B cell (primary cell): ENCODE measurements around the gene CHCHD4. TPM values are rescaled to one million over a fixed set of nuclear protein-coding genes. Genes with fewer than 3 reads are reported as not detected.

Source experiments
- ATAC-seq: fragments of 200-7000 bp; cut with Tn5 transposase; one replicate; pipeline ENCODE4 v1.10.0; 2021; ENCODE audit warnings: low read depth, mild to moderate bottlenecking, moderate number of reproducible peaks, moderate library complexity
- CTCF ChIA-PET: fragments of 350-600 bp; sonication (Branson Sonifier 250); formaldehyde crosslinking; loops from one replicate; lab custom pipeline; 2021; ENCODE audit warnings: antibody characterized with exemption, inconsistent platforms; lab: Charles Lee
- POLR2A ChIA-PET: fragments of 350-600 bp; sonication (Branson Sonifier 250); formaldehyde crosslinking; loops from one replicate; lab custom pipeline; 2021; ENCODE audit warnings: antibody characterized with exemption; lab: Charles Lee
- DNase-seq: peaks from one replicate; pipeline ENCODE4 v3.0.0; 2013
- H2AFZ ChIP-seq: 2 replicates; pipeline ENCODE4 v1.6.1; 2012; ENCODE audit warnings: mild to moderate bottlenecking, low read depth, low read length; ENCODE audit not compliant: insufficient read depth, poor library complexity, severe bottlenecking
- H3K27ac ChIP-seq, 2 donors: 1 replicate in 1 of 2; 2 replicates in 1 of 2; pipeline ENCODE4 v1.5.1; 2012 to 2013; ENCODE audit warnings: low read length in 2 of 2, mild to moderate bottlenecking in 2 of 2, moderate library complexity in 1 of 2
- H3K27me3 ChIP-seq, 4 experiments: fragments of 200-600 bp in 1 of 4; sonication (generic) in 1 of 4; replicated peaks in 1 of 4; 1 replicate in 2 of 4; 2 replicates in 2 of 4; pipeline versions ENCODE4 v1.6.1 to v1.7.0; 2013 to 2016; ENCODE audit warnings: low read length in 3 of 4, mild to moderate bottlenecking in 2 of 4, mixed read lengths in 1 of 4, moderate library complexity in 1 of 4; ENCODE audit not compliant: insufficient read depth in 4 of 4, control insufficient read depth in 3 of 4; ENCODE audit errors: control extremely low read depth in 1 of 4
- H3K36me3 ChIP-seq, 2 experiments: replicated peaks in 1 of 2; 1 replicate in 1 of 2; 2 replicates in 1 of 2; pipeline versions ENCODE4 v1.6.1 to v1.7.1; 2013; ENCODE audit warnings: low read length in 1 of 2; ENCODE audit not compliant: insufficient read depth in 2 of 2, control insufficient read depth in 1 of 2; ENCODE audit errors: control extremely low read depth in 1 of 2, extremely low read depth in 1 of 2
- H3K4me1 ChIP-seq, 2 donors: fragments of 200-600 bp in 1 of 2; sonication (generic) in 1 of 2; 1 replicate in 1 of 2; 2 replicates in 1 of 2; pipeline versions ENCODE4 v1.5.1 to v1.6.1; 2013 to 2017; ENCODE audit warnings: low read length in 2 of 2; ENCODE audit not compliant: control insufficient read depth in 2 of 2, insufficient read depth in 2 of 2
- H3K4me2 ChIP-seq: replicated peaks from 2 replicates; pipeline ENCODE3; 2012; ENCODE audit warnings: mild to moderate bottlenecking, low read depth, low read length; ENCODE audit not compliant: poor library complexity, severe bottlenecking
- H3K4me3 ChIP-seq, 5 experiments: fragments of 200-600 bp in 1 of 5; sonication (generic) in 1 of 5; 1 replicate in 3 of 5; 2 replicates in 2 of 5; pipeline versions ENCODE4 v1.5.1 to v1.7.0; 2011 to 2016; ENCODE audit warnings: low read length in 4 of 5, mild to moderate bottlenecking in 4 of 5, low read depth in 2 of 5, control low read depth in 1 of 5, moderate library complexity in 1 of 5; ENCODE audit not compliant: insufficient read depth in 1 of 5; ENCODE audit errors: control extremely low read depth in 1 of 5, extremely low read depth in 1 of 5
- H3K79me2 ChIP-seq: fragments of 200-600 bp; sonication (generic); one replicate; pipeline ENCODE4 v1.6.0; 2016; ENCODE audit warnings: low read length; ENCODE audit not compliant: control insufficient read depth, insufficient read depth
- H3K9ac ChIP-seq: fragments of 200-600 bp; sonication (generic); 2 replicates; pipeline ENCODE4 v1.6.1; 2017; ENCODE audit warnings: mild to moderate bottlenecking, low read length, moderate library complexity
- H3K9me3 ChIP-seq, 3 donors: one replicate each; pipeline versions ENCODE4 v1.6.1 to v1.7.1; 2013; ENCODE audit warnings: low read length in 2 of 3; ENCODE audit not compliant: control insufficient read depth in 2 of 3, insufficient read depth in 1 of 3; ENCODE audit errors: control extremely low read depth in 1 of 3
- H4K20me1 ChIP-seq: 2 replicates; pipeline ENCODE4 v1.6.0; 2012; ENCODE audit warnings: mild to moderate bottlenecking, low read length; ENCODE audit not compliant: insufficient read depth, control insufficient read depth, poor library complexity, severe bottlenecking
- H3K27ac Mint-ChIP-seq: one replicate; pipeline ENCODE4 v1.8.0; 2021; ENCODE audit warnings: mixed read lengths
- H3K27me3 Mint-ChIP-seq: one replicate; pipeline ENCODE4 v1.8.0; 2021; ENCODE audit warnings: mixed read lengths
- H3K4me1 Mint-ChIP-seq: one replicate; pipeline ENCODE4 v1.8.0; 2021; ENCODE audit warnings: mixed read lengths
- H3K4me3 Mint-ChIP-seq: one replicate; pipeline ENCODE4 v1.8.0; 2021; ENCODE audit warnings: mixed read lengths
- H3K9me3 Mint-ChIP-seq: one replicate; pipeline ENCODE4 v1.8.0; 2022; ENCODE audit warnings: mixed read lengths; ENCODE audit not compliant: insufficient read depth
- EZH2 ChIP-seq: IDR thresholded peaks from 2 replicates; pipeline ENCODE4 v1.6.1; 2012; ENCODE audit warnings: borderline replicate concordance, low read depth, mild to moderate bottlenecking, moderate library complexity, low read length; ENCODE audit not compliant: insufficient read depth, poor library complexity, severe bottlenecking
- WGBS: methylation state at CpG from one replicate; pipeline ENCODE4 v1.1.5; 2013; ENCODE audit warnings: missing lambda C conversion rate; ENCODE audit not compliant: insufficient coverage; 5-methylcytosine and 5-hydroxymethylcytosine counted together
- intact Hi-C: fragments of 100-400 bp; cut with micrococcal nuclease; formaldehyde crosslinking; loops from one replicate; pipeline ENCODE4 v1.10.0; 2022
- polyA plus RNA-seq: library from polyadenylated mRNA; depleted of rRNA; stranded (reverse); fragments of >200 nt; gene quantifications from 2 replicates; pipeline ENCODE4 v1.2.3, GENCODE V29; 2012
- total RNA-seq, 2 donors: library from RNA; stranded (reverse); fragments of 120-200 nt in 1 of 2; gene quantifications; 1 replicate in 1 of 2; 2 replicates in 1 of 2; pipeline versions ENCODE4 v1.2.3 to v1.2.4, GENCODE V29; 2013 to 2022
- TF ChIP-seq, protein P1 (sequence below): fragments of 200-600 bp; IDR thresholded peaks from one replicate; pipeline ENCODE4 v1.8.0; 2022; ENCODE audit warnings: antibody characterized with exemption, mild to moderate bottlenecking

The CHCHD4 gene
- total and polyA plus RNA-seq, 2 donors (not counting 1 experiment from before 2014, with no cell fraction given): 3.7 to 8.0 TPM

DNA sequence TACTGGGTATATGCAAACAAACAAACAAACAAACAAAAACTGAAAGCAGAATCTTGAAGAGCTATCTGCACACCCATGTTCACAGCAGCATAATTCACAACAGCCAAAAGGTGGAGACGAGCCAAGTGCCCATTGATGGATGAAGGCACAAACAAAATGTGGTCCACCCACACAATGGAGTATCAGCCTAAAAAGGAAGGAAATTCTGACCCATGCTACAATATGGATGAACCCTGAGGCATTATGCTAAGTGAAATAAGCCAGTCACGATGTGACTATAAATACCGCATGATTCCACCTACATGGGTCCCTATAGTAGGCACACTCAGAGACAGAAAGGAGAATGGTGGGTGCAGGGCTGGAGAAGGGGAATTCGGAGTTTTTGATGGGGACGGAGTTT is 29.6 kb upstream of the CHCHD4 start:
- Histone ChIP-seq H3K4me1 (no peaks in the 10 kb centered on the region), H3K9ac (no peak overlapping the region), H3K9me3 (no peaks in the 10 kb centered on the region), H3K4me2 (no peak overlapping the region), H3K27me3 (no peaks in the 10 kb centered on the region), H3K79me2 (peaks cover 4% of the 10 kb centered on the region), H3K36me3 (peaks cover 10 to 64% of the 10 kb centered on the region in 2 experiments), H4K20me1 (no peaks in the 10 kb centered on the region), H3K27ac (no peak overlapping the region), H2AFZ (no peak overlapping the region), H3K4me3 (no peak overlapping the region)
- ChIA-PET POLR2A (no interaction called here), CTCF (interaction anchor here (1.8 kb wide), 1 partner anchor 30 kb away, joined by 5 read pairs; the partner anchor contains the start of genes CHCHD4 and TMEM43)
- DNase-seq: no peak
- TF ChIP-seq, protein P1, sequence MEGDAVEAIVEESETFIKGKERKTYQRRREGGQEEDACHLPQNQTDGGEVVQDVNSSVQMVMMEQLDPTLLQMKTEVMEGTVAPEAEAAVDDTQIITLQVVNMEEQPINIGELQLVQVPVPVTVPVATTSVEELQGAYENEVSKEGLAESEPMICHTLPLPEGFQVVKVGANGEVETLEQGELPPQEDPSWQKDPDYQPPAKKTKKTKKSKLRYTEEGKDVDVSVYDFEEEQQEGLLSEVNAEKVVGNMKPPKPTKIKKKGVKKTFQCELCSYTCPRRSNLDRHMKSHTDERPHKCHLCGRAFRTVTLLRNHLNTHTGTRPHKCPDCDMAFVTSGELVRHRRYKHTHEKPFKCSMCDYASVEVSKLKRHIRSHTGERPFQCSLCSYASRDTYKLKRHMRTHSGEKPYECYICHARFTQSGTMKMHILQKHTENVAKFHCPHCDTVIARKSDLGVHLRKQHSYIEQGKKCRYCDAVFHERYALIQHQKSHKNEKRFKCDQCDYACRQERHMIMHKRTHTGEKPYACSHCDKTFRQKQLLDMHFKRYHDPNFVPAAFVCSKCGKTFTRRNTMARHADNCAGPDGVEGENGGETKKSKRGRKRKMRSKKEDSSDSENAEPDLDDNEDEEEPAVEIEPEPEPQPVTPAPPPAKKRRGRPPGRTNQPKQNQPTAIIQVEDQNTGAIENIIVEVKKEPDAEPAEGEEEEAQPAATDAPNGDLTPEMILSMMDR: no peak
- no peak for TF ChIP-seq EZH2
- ATAC-seq: no peak
- Mint-ChIP-seq H3K27me3 (no peaks in the 10 kb centered on the region), H3K9me3 (no peaks in the 10 kb centered on the region), H3K4me1 (no peaks in the 10 kb centered on the region), H3K4me3 (no peak overlapping the region), H3K27ac (no peak overlapping the region)
- 100% methylated on average over 5 of the region's 5 CpGs for WGBS
- intact Hi-C loops: no loop called here

DNA sequence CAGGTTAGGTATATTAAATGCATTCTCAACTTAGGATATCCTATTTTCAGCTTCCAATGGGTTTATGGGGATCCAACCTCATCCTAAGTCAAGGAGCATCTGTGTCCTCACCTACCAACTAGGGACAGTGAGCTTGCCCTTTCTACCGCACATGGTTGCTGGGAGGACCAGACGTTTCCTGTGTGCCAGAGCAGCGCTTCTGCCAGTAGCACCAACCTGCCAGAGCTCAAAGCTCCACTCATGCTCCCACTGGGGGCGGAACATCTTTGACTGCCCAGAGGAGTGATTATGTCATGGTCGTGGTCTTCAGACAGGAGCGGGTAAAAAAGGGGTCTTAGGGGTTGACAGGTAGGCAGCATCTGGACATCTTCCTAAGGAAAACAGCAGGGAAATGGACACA is 29.0 kb upstream of the CHCHD4 start:
- CTCF ChIA-PET: interaction anchor here (1.8 kb wide), 1 partner anchor 29 kb away, joined by 5 read pairs; the partner anchor contains the start of genes CHCHD4 and TMEM43
- Histone ChIP-seq H3K9me3 (no peaks in the 10 kb centered on the region), H3K27ac (no peak overlapping the region), H3K4me2 (no peak overlapping the region), H4K20me1 (no peaks in the 10 kb centered on the region), H3K4me3 (no peak overlapping the region), H3K27me3 (no peaks in the 10 kb centered on the region), H3K9ac (no peak overlapping the region), H3K4me1 (no peaks in the 10 kb centered on the region), H3K36me3 (peaks cover 9 to 58% of the 10 kb centered on the region in 2 experiments), H2AFZ (no peak overlapping the region), H3K79me2 (peaks cover 3% of the 10 kb centered on the region)
- TF ChIP-seq, protein P1: no peak
- no peak for TF ChIP-seq EZH2
- Mint-ChIP-seq H3K27ac (no peak overlapping the region), H3K27me3 (no peaks in the 10 kb centered on the region), H3K4me1 (no peaks in the 10 kb centered on the region), H3K9me3 (no peaks in the 10 kb centered on the region), H3K4me3 (no peak overlapping the region)
- intact Hi-C loops: no loop called here
- no peak for DNase-seq
- WGBS: 90% methylated on average over 4 of the region's 6 CpGs
- ATAC-seq: no peak
- POLR2A ChIA-PET: no interaction called here
